Measurements from ENCODE around the gene ZNF320. TPM values are rescaled to one million over a fixed set of nuclear protein-coding genes. Genes with fewer than 3 reads are reported as not detected.
"Not testable (repeated sequence)": the region's sequence is repeated elsewhere in the genome, so short reads cannot be mapped to it uniquely, and the experiment has no call there.

ZNF320 gene
- total RNA-seq: 26.9 and 38.1 TPM in 2 replicates
- long read RNA-seq, partial matches to known transcripts: 0 of 14 reads
- long read RNA-seq, other reads (novel, unspliced or antisense): 14 of 14 reads

- no peaks in the 10 kb centered on the region for H3K27me3 Mint-ChIP-seq (ENCODE audit: low read depth)
These were observed at the start of gene ZNF320 for GRCh38 chr19:52897138-52897935. TSS of gene ZNF320 (minus strand) at chr19:52897635. CDS start at chr19:52890255, 7,380 bp downstream.

GRCh38 chr19:52946322-52947310 is 49.2 kb upstream of the ZNF320 start:
- H3K9me3 Mint-ChIP-seq: peaks cover 15% of the 10 kb centered on the region
- H3K4me1 Mint-ChIP-seq: peaks cover 19% of the 10 kb centered on the region
- peaks cover 45% of the 10 kb centered on the region for H3K36me3 Mint-ChIP-seq (ENCODE audit: low read depth)
- no peak for TF ChIP-seq CTCF (conservative IDR thresholded peaks at IDR 0.05)
- DNase-seq (ENCODE audit: low read depth, low spot score): peak; percentile 22
- no peak overlapping the region for H3K27ac Mint-ChIP-seq (ENCODE audit: unreplicated experiment)
- H3K27me3 Mint-ChIP-seq (ENCODE audit: low read depth): peaks cover 10% of the 10 kb centered on the region
- H3K4me3 Mint-ChIP-seq: peak overlapping the region; percentile 37

More at GRCh38 chr19:52897138-52897935, at the start of gene ZNF320:
- Mint-ChIP-seq H3K4me1 (peaks cover 44% of the 10 kb centered on the region), H3K4me3 (peak within 1 kb of the TSS; percentile 98), H3K27ac (ENCODE audit: unreplicated experiment) (peak within 1 kb of the TSS; percentile 99), H3K36me3 (ENCODE audit: low read depth) (peaks cover 7% of the 10 kb centered on the region), H3K9me3 (no peaks in the 10 kb centered on the region)
- no peak for TF ChIP-seq CTCF (conservative IDR thresholded peaks at IDR 0.05)
- DNase-seq (ENCODE audit: low read depth, low spot score): peak; percentile 98

DNA sequence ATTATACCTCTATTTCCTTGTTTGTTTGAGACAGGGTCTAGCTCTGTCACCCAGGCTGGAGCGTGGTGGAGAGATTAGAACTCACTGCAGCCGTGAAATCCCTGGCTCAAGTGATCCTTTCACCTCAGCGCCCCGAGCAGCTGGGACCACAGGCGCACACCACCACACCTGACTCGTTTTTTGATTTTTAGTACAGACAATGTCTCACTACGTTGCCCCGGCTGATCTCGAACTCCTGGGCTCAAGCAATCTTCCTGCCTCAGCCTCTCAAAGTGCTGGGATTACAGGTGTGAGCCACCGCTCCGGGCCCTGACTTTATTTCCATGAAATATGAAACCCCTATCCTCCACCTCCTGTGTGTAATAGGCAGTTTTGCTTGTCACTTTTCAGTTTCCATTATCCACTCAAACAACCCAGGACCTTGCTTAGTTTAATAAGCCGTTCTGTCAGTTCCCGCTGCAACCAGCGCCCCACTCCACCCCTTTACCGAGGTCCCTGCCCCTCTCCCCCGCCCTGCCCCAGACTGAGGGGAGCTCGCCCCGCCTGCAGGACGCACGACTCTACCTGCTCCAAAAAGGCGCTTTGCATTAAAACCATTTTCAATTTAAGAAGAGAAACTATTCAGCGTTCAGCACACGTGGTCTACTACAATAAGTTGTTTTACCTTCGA is 48.4 kb upstream of the ZNF320 start:
- H3K4me3 Mint-ChIP-seq: peak overlapping the region; percentile 71
- peaks cover 10% of the 10 kb centered on the region for H3K27me3 Mint-ChIP-seq (ENCODE audit: low read depth)
- H3K36me3 Mint-ChIP-seq (ENCODE audit: low read depth): peaks cover 37% of the 10 kb centered on the region
- H3K4me1 Mint-ChIP-seq: peaks cover 25% of the 10 kb centered on the region
- TF ChIP-seq CTCF (conservative IDR thresholded peaks at IDR 0.05): no peak
- no peak overlapping the region for H3K27ac Mint-ChIP-seq (ENCODE audit: unreplicated experiment)
- peaks cover 13% of the 10 kb centered on the region for H3K9me3 Mint-ChIP-seq
- DNase-seq (ENCODE audit: low read depth, low spot score): no peak

- H3K27me3 Mint-ChIP-seq (ENCODE audit: low read depth); H3K9me3 Mint-ChIP-seq; H3K27ac Mint-ChIP-seq (ENCODE audit: unreplicated experiment); DNase-seq (ENCODE audit: low read depth, low spot score): not testable (repeated sequence)
- H3K4me3 Mint-ChIP-seq: peak overlapping the region; percentile 71
- H3K36me3 Mint-ChIP-seq (ENCODE audit: low read depth): peaks cover 28% of the 10 kb centered on the region
- peaks cover 25% of the 10 kb centered on the region for H3K4me1 Mint-ChIP-seq
These were observed 47.5 kb upstream of the ZNF320 start for GRCh38 chr19:52944703-52945493.

DNA sequence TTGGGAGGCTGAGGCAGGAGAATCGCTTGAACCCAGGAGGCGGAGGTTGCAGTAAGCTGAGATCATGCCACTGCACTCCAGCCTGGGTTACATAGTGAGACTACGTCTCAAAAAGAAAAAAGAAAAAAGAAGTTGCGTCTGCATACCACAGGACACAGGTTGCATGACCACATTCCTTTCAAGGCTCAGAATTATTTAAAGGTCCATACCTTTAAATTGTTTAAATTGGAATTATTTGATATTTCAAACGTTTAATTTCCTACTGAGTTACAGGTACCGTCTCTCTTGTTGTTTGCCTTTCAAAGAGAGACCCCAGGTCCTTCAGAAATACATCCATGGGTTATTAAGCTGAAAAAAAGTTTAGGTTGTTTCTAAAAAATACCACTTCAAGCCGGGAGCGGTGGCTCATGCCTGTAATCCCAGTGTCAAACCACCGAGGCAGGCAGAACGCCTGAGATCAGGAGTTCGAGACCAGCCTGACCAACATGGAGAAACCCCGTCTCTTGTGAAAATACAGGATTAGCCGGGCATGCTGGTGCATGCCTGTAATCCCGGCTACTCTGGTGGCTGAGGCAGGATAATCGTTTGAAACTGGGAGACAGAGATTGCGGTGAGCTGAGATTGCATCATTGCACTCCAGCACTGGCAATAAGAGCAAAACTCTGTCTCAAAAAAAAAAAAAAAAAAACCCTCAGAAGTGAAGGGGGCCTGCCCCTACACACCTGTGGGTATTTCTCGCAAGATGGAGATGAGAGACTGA is 46.6 kb upstream of the ZNF320 start:
- no peak for DNase-seq (ENCODE audit: low read depth, low spot score)
- TF ChIP-seq CTCF (conservative IDR thresholded peaks at IDR 0.05): no peak
- no peaks in the 10 kb centered on the region for H3K9me3 Mint-ChIP-seq
- no peak overlapping the region for H3K27ac Mint-ChIP-seq (ENCODE audit: unreplicated experiment)
- H3K27me3 Mint-ChIP-seq (ENCODE audit: low read depth): peaks cover 7% of the 10 kb centered on the region
- peaks cover 21% of the 10 kb centered on the region for H3K36me3 Mint-ChIP-seq (ENCODE audit: low read depth)
- H3K4me1 Mint-ChIP-seq: peaks cover 25% of the 10 kb centered on the region
- H3K4me3 Mint-ChIP-seq: peak overlapping the region; percentile 41

Measured in neural crest cell (in vitro differentiated cells).